Measurements from ENCODE around the gene SLC16A7. TPM values are rescaled to one million over a fixed set of nuclear protein-coding genes. Genes with fewer than 3 reads are reported as not detected.
A peak's percentile ranks its signal among the peaks of the same experiment; 100 is the strongest.

Gene SLC16A7
- total RNA-seq, 1 experiment from 2014 or later: 2.7 TPM

DNA sequence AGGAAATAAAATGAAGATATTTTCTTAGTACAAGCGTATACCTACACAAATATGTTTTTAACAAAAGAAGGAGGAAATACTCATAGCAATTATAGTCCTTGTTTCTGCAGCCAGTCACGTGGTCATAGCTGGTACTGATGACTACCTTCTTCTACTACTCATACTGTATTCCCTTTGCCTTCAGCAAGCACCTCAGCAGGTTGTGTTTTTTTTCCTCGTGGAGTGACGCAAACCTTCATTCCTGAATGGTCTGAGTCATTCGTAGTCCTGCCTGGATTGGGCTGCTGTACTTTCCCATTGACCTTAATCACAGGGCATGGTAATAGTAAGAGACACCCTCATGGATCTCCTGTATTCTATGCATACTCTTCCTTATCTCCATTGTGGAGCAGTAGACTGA, 25.7 kb upstream of the SLC16A7 start:
- BruUV-seq (replicated peaks): no TSS peak
- intact Hi-C loops (cut with micrococcal nuclease; ENCODE audit: unreplicated experiment): no loop called here
- H3K27ac ChIP-seq: no peak overlapping the region

DNA sequence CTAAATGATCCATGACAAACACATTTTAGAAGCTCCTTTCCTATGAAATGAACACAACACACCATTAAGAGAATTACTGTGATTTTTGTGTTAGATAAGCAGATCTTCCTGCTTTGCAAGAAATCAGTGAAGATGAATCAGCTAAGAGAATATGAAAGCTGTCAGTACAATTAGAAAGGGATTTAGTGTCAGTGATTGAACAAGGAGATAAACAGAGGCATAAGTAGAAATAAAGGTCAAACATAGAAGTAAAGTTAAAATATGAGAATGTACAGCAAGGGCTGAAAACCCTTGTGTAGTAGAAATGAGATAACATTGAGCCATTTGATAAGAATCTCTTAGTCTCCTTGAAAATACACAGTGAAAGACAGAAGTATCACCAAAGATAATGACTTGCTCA, 21.4 kb upstream of the SLC16A7 start:
- H3K27ac ChIP-seq: no peak overlapping the region
- ChIA-PET POLR2A (ENCODE audit: unreplicated experiment) (no interaction called here), CTCF (no interaction called here)
- H3K4me2 ChIP-seq: no peak overlapping the region
- no peaks in the 10 kb centered on the region for H3F3A ChIP-seq (ENCODE audit: insufficient read depth, low read depth)
- H3K36me3 ChIP-seq (ENCODE audit: low read depth): no peaks in the 10 kb centered on the region
- TF ChIP-seq, protein P1, sequence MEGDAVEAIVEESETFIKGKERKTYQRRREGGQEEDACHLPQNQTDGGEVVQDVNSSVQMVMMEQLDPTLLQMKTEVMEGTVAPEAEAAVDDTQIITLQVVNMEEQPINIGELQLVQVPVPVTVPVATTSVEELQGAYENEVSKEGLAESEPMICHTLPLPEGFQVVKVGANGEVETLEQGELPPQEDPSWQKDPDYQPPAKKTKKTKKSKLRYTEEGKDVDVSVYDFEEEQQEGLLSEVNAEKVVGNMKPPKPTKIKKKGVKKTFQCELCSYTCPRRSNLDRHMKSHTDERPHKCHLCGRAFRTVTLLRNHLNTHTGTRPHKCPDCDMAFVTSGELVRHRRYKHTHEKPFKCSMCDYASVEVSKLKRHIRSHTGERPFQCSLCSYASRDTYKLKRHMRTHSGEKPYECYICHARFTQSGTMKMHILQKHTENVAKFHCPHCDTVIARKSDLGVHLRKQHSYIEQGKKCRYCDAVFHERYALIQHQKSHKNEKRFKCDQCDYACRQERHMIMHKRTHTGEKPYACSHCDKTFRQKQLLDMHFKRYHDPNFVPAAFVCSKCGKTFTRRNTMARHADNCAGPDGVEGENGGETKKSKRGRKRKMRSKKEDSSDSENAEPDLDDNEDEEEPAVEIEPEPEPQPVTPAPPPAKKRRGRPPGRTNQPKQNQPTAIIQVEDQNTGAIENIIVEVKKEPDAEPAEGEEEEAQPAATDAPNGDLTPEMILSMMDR (conservative IDR thresholded peaks at IDR 0.05): no peak
- no peak for TF ChIP-seq EZH2 (IDR thresholded peaks at IDR 0.05; ENCODE audit: low read depth)
- no peaks in the 10 kb centered on the region for H3K9me3 ChIP-seq (ENCODE audit: insufficient read depth, low read depth)
- no peaks in the 10 kb centered on the region for H4K20me1 ChIP-seq (ENCODE audit: insufficient read depth)
- H3K27me3 ChIP-seq (ENCODE audit: insufficient read depth, low read depth): no peaks in the 10 kb centered on the region
- H3K4me3 ChIP-seq: no peak overlapping the region
- H3K4me1 ChIP-seq (replicated peaks; ENCODE audit: insufficient read depth): no peaks in the 10 kb centered on the region
- intact Hi-C loops (cut with micrococcal nuclease; ENCODE audit: unreplicated experiment): no loop called here
- H3K9me2 ChIP-seq (ENCODE audit: insufficient read depth): no peaks in the 10 kb centered on the region
- no TSS peak for BruUV-seq (replicated peaks)
- no peak for DNase-seq
- H2AFZ ChIP-seq: no peak overlapping the region
- H3K79me2 ChIP-seq (ENCODE audit: low read depth): no peaks in the 10 kb centered on the region

More for the DNA sequence above, 25.7 kb upstream of the SLC16A7 start:
- TF ChIP-seq, protein P1 (conservative IDR thresholded peaks at IDR 0.05): no peak
- no peak for TF ChIP-seq EZH2 (IDR thresholded peaks at IDR 0.05; ENCODE audit: low read depth)
- no peak overlapping the region for H3K4me3 ChIP-seq
- H3K4me2 ChIP-seq: no peak overlapping the region
- H3K9me2 ChIP-seq (ENCODE audit: insufficient read depth): no peaks in the 10 kb centered on the region
- H3K4me1 ChIP-seq (replicated peaks; ENCODE audit: insufficient read depth): no peaks in the 10 kb centered on the region
- H3K36me3 ChIP-seq (ENCODE audit: low read depth): no peaks in the 10 kb centered on the region
- H3F3A ChIP-seq (ENCODE audit: insufficient read depth, low read depth): no peaks in the 10 kb centered on the region
- peak; percentile 48 to 54 for DNase-seq
- no peaks in the 10 kb centered on the region for H4K20me1 ChIP-seq (ENCODE audit: insufficient read depth)
- POLR2A ChIA-PET (ENCODE audit: unreplicated experiment): no interaction called here
- CTCF ChIA-PET: no interaction called here
- H3K79me2 ChIP-seq (ENCODE audit: low read depth): no peaks in the 10 kb centered on the region
- H3K27me3 ChIP-seq (ENCODE audit: insufficient read depth, low read depth): no peaks in the 10 kb centered on the region
- H2AFZ ChIP-seq: no peak overlapping the region
- H3K9me3 ChIP-seq (ENCODE audit: insufficient read depth, low read depth): no peaks in the 10 kb centered on the region

DNA sequence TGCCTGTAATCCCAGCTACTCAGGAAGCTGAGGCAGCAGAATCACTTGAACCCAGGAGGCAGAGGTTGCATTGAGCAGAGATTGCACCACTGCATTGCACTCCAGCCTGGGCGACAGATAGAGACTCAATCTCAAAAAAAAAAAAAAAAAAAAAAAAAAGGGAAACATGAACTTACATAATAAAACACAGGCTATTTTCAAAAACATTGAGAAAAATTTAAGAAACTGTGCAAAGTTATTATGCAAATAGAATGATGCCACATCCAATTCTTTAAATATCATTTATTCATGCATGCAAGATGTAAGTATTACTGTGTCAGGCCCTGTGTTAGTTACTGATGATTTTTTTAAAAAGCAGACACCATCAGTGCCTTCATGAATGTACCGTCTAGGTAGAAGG, 20.0 kb upstream of the SLC16A7 start:
- Histone ChIP-seq H2AFZ (no peak overlapping the region), H4K20me1 (ENCODE audit: insufficient read depth) (no peaks in the 10 kb centered on the region), H3K4me2 (no peak overlapping the region), H3K36me3 (ENCODE audit: low read depth) (no peaks in the 10 kb centered on the region), H3K27ac (no peak overlapping the region), H3K9me2 (ENCODE audit: insufficient read depth) (no peaks in the 10 kb centered on the region), H3K4me3 (no peak overlapping the region), H3K9me3 (ENCODE audit: insufficient read depth, low read depth) (no peaks in the 10 kb centered on the region), H3K27me3 (ENCODE audit: insufficient read depth, low read depth) (no peaks in the 10 kb centered on the region), H3K4me1 (replicated peaks; ENCODE audit: insufficient read depth) (no peaks in the 10 kb centered on the region), H3F3A (ENCODE audit: insufficient read depth, low read depth) (no peaks in the 10 kb centered on the region), H3K79me2 (ENCODE audit: low read depth) (no peaks in the 10 kb centered on the region)
- DNase-seq: no peak
- TF ChIP-seq, protein P1 (conservative IDR thresholded peaks at IDR 0.05): no peak
- no peak for TF ChIP-seq EZH2 (IDR thresholded peaks at IDR 0.05; ENCODE audit: low read depth)
- ChIA-PET POLR2A (ENCODE audit: unreplicated experiment) (no interaction called here), CTCF (no interaction called here)
- BruUV-seq (replicated peaks): no TSS peak
- intact Hi-C loops (cut with micrococcal nuclease; ENCODE audit: unreplicated experiment): no loop called here
